ENCODE data around the gene UTS2.

GRCh38 chr1:7810395-7810794 lies 42.5 kb downstream of the UTS2 start:
- TF ChIP-seq POLR2A (IDR thresholded peaks at IDR 0.05; ENCODE audit: low read length): no peak
- no peak for TF ChIP-seq GATA1 (IDR thresholded peaks at IDR 0.05; ENCODE audit: low read depth, low read length)
